ENCODE results near the gene OMP.

Gene OMP

GRCh38 chr11:77104727-77105126, 2.1 kb downstream of the OMP start:
- DNase-seq (ENCODE audit: low read depth): no peak

GRCh38 chr11:77106321-77106720, 3.7 kb downstream of the OMP start:
- DNase-seq (ENCODE audit: low read depth): no peak

GRCh38 chr11:77106759-77107158, 4.1 kb downstream of the OMP start:
- DNase-seq (ENCODE audit: low read depth): no peak

GRCh38 chr11:77107950-77108349, 5.3 kb downstream of the OMP start:
- no peak for DNase-seq (ENCODE audit: low read depth)

GRCh38 chr11:77108436-77108835, 5.8 kb downstream of the OMP start:
- DNase-seq (ENCODE audit: low read depth): no peak

- no peak for DNase-seq (ENCODE audit: low read depth)
These were observed 6.8 kb downstream of the OMP start for GRCh38 chr11:77109236-77110019.

GRCh38 chr11:77110836-77111235, 8.2 kb downstream of the OMP start:
- no peak for DNase-seq (ENCODE audit: low read depth)

GRCh38 chr11:77111277-77111676, 8.6 kb downstream of the OMP start:
- DNase-seq (ENCODE audit: low read depth): no peak

GRCh38 chr11:77111946-77112345, 9.3 kb downstream of the OMP start:
- no peak for DNase-seq (ENCODE audit: low read depth)

GRCh38 chr11:77112641-77113381, 10.2 kb downstream of the OMP start:
- DNase-seq (ENCODE audit: low read depth): no peak

- DNase-seq (ENCODE audit: low read depth): no peak
These were observed 10.9 kb downstream of the OMP start for GRCh38 chr11:77113382-77114088.

GRCh38 chr11:77114089-77114463, 11.4 kb downstream of the OMP start:
- DNase-seq (ENCODE audit: low read depth): no peak

- DNase-seq (ENCODE audit: low read depth): no peak
These were observed 12.6 kb downstream of the OMP start for GRCh38 chr11:77115181-77115611.

- DNase-seq (ENCODE audit: low read depth): no peak
These were observed 13.3 kb downstream of the OMP start for GRCh38 chr11:77115956-77116355.

- no peak for DNase-seq (ENCODE audit: low read depth)
These were observed 14.9 kb downstream of the OMP start for GRCh38 chr11:77117492-77117891.

GRCh38 chr11:77118086-77118485, 15.4 kb downstream of the OMP start:
- DNase-seq (ENCODE audit: low read depth): no peak

GRCh38 chr11:77118971-77119370, 16.3 kb downstream of the OMP start:
- DNase-seq (ENCODE audit: low read depth): no peak

GRCh38 chr11:77119531-77119936, 16.9 kb downstream of the OMP start:
- no peak for DNase-seq (ENCODE audit: low read depth)

- DNase-seq (ENCODE audit: low read depth): no peak
These were observed 17.9 kb downstream of the OMP start for GRCh38 chr11:77120571-77120970.

GRCh38 chr11:77121096-77121640, 18.5 kb downstream of the OMP start:
- no peak for DNase-seq (ENCODE audit: low read depth)

GRCh38 chr11:77121876-77122575, 19.4 kb downstream of the OMP start:
- no peak for DNase-seq (ENCODE audit: low read depth)

Data from stimulated activated CD8-positive, alpha-beta memory T cell treated with anti-CD3 and anti-CD28 coated beads, Interleukin-12 subunit alpha, Interleukin-12 subunit beta, amount 100 ng/mL, for 1 hour (primary cell).